ENCODE results near the gene CD4. TPM values are rescaled to one million over a fixed set of nuclear protein-coding genes. Genes with fewer than 3 reads are reported as not detected.

The CD4 gene
- total and polyA plus RNA-seq, 2 donors (not counting 3 experiments of a cell fraction or from before 2014, with no cell fraction given), result not detected

- intact Hi-C loops (cut with micrococcal nuclease), result no loop called here
- dilution Hi-C loops (cut with MboI; ENCODE audit: extremely low pct_ligation_motif_present, low sequenced_read_pairs), result no loop called here
- no peak for TF ChIP-seq POLR2A (IDR thresholded peaks at IDR 0.05; ENCODE audit: low read depth, low read length)
- TF ChIP-seq JUN (IDR thresholded peaks at IDR 0.05; ENCODE audit: borderline replicate concordance, insufficient read depth, insufficient read length, low read depth), result no peak
- TF ChIP-seq POLR2AphosphoS5 (IDR thresholded peaks at IDR 0.05; ENCODE audit: insufficient read depth, low read depth, low read length), result no peak
- no peak for TF ChIP-seq EZH2 (IDR thresholded peaks at IDR 0.05; ENCODE audit: borderline replicate concordance, low read depth, low read length, severe bottlenecking)
- TF ChIP-seq MYC (IDR thresholded peaks at IDR 0.05; ENCODE audit: low read depth, low read length), result no peak
- TF ChIP-seq CTCF (IDR thresholded peaks at IDR 0.05; ENCODE audit: extremely low read depth in 1 of 2, insufficient read depth in 1 of 2, low read depth in 1 of 2, low read length in 2 of 2), result no peak
- Histone ChIP-seq H3K27me3 (ENCODE audit: control insufficient read depth in 2 of 2, insufficient read depth in 2 of 2, low read length in 2 of 2) (no peaks in the 10 kb centered on the region), H3K4me3 (replicated peaks in 1 of 3; ENCODE audit: insufficient read depth in 1 of 3, low read depth in 1 of 3, low read length in 3 of 3) (no peak overlapping the region), H3K4me1 (ENCODE audit: control insufficient read depth, extremely low read depth, insufficient read depth, low read length) (peaks cover 8% of the 10 kb centered on the region), H3K4me2 (ENCODE audit: insufficient read depth, low read length) (no peak overlapping the region), H3K9me3 (replicated peaks; ENCODE audit: control insufficient read depth, insufficient read depth, low read length) (no peaks in the 10 kb centered on the region), H3K9me1 (replicated peaks; ENCODE audit: control insufficient read depth, extremely low read depth, insufficient read depth, low read length) (no peaks in the 10 kb centered on the region), H3K9ac (replicated peaks; ENCODE audit: extremely low read depth, insufficient read depth, low read length) (no peak overlapping the region), H3K79me2 (ENCODE audit: control insufficient read depth, insufficient read depth, low read length) (peaks cover 10% of the 10 kb centered on the region), H3K36me3 (ENCODE audit: control insufficient read depth in 2 of 2, extremely low read depth in 1 of 2, insufficient read depth in 2 of 2, low read length in 2 of 2) (peaks cover 21 to 41% of the 10 kb centered on the region in 2 experiments), H4K20me1 (replicated peaks; ENCODE audit: control insufficient read depth, extremely low read depth, insufficient read depth, low read length) (no peaks in the 10 kb centered on the region), H3K27ac (ENCODE audit: insufficient read depth, low read depth, low read length) (no peak overlapping the region), H2AFZ (ENCODE audit: low read depth, low read length) (no peak overlapping the region)
- ChIA-PET CTCF (interaction anchor here (0.9 kb wide), 1 partner anchor 78 kb away, joined by 3 read pairs; no protein-coding TSS in a partner anchor), POLR2A (interaction anchor here (0.6 kb wide), 1 partner anchor 100 kb away, joined by 3 read pairs; no protein-coding TSS in a partner anchor)
- no TSS peak for BruUV-seq (replicated peaks)
- FAIRE-seq (no peak), DNase-seq (ENCODE audit: low read depth, low spot score) (no peak)
Measured at GRCh38 chr12:6747216-6747615, 42.1 kb upstream of the CD4 start.

GRCh38 chr12:6748761-6749160 is 40.6 kb upstream of the CD4 start:
- no peaks in the 10 kb centered on the region for H4K20me1 ChIP-seq (replicated peaks; ENCODE audit: control insufficient read depth, extremely low read depth, insufficient read depth, low read length)
- H3K27me3 ChIP-seq (ENCODE audit: control insufficient read depth in 2 of 2, insufficient read depth in 2 of 2, low read length in 2 of 2), result no peaks in the 10 kb centered on the region
- H3K4me1 ChIP-seq (ENCODE audit: control insufficient read depth, extremely low read depth, insufficient read depth, low read length), result peaks cover 9% of the 10 kb centered on the region
- DNase-seq (ENCODE audit: low read depth, low spot score), result no peak
- H3K36me3 ChIP-seq (ENCODE audit: control insufficient read depth in 2 of 2, extremely low read depth in 1 of 2, insufficient read depth in 2 of 2, low read length in 2 of 2), result peaks cover 21 to 41% of the 10 kb centered on the region in 2 experiments
- no peaks in the 10 kb centered on the region for H3K9me3 ChIP-seq (replicated peaks; ENCODE audit: control insufficient read depth, insufficient read depth, low read length)
- peaks cover 16% of the 10 kb centered on the region for H3K79me2 ChIP-seq (ENCODE audit: control insufficient read depth, insufficient read depth, low read length)
- no peak overlapping the region for H2AFZ ChIP-seq (ENCODE audit: low read depth, low read length)
- no peak overlapping the region for H3K9ac ChIP-seq (replicated peaks; ENCODE audit: extremely low read depth, insufficient read depth, low read length)
- no peak for TF ChIP-seq MAX (IDR thresholded peaks at IDR 0.05; ENCODE audit: insufficient read depth, insufficient read length)
- no peak for TF ChIP-seq GATA2 (IDR thresholded peaks at IDR 0.05; ENCODE audit: insufficient read depth, insufficient read length, low read depth, low read length)
- TF ChIP-seq POLR2A (IDR thresholded peaks at IDR 0.05; ENCODE audit: low read depth, low read length), result no peak
- no TSS peak for BruUV-seq (replicated peaks)
- dilution Hi-C loops (cut with MboI; ENCODE audit: extremely low pct_ligation_motif_present, low sequenced_read_pairs) (no loop called here), intact Hi-C loops (cut with micrococcal nuclease) (no loop called here)
- POLR2A ChIA-PET, result no interaction called here
- CTCF ChIA-PET, result no interaction called here
- H3K4me2 ChIP-seq (ENCODE audit: insufficient read depth, low read length), result no peak overlapping the region
- FAIRE-seq, result no peak
- H3K27ac ChIP-seq (ENCODE audit: insufficient read depth, low read depth, low read length), result no peak overlapping the region
- no peak overlapping the region for H3K4me3 ChIP-seq (replicated peaks in 1 of 3; ENCODE audit: insufficient read depth in 1 of 3, low read depth in 1 of 3, low read length in 3 of 3)
- no peaks in the 10 kb centered on the region for H3K9me1 ChIP-seq (replicated peaks; ENCODE audit: control insufficient read depth, extremely low read depth, insufficient read depth, low read length)
